HG03060 (cell line): ENCODE measurements around the gene TMEM97.
"Not testable (repeated sequence)": the region's sequence is repeated elsewhere in the genome, so short reads cannot be mapped to it uniquely, and the experiment has no call there.

Experiments
- ATAC-seq: cut with Tn5 transposase; IDR thresholded peaks from one replicate; pipeline ENCODE4 v1.9.1; 2021; ENCODE audit warnings: low read depth, moderate number of reproducible peaks; ENCODE audit not compliant: unreplicated experiment

The TMEM97 gene

DNA sequence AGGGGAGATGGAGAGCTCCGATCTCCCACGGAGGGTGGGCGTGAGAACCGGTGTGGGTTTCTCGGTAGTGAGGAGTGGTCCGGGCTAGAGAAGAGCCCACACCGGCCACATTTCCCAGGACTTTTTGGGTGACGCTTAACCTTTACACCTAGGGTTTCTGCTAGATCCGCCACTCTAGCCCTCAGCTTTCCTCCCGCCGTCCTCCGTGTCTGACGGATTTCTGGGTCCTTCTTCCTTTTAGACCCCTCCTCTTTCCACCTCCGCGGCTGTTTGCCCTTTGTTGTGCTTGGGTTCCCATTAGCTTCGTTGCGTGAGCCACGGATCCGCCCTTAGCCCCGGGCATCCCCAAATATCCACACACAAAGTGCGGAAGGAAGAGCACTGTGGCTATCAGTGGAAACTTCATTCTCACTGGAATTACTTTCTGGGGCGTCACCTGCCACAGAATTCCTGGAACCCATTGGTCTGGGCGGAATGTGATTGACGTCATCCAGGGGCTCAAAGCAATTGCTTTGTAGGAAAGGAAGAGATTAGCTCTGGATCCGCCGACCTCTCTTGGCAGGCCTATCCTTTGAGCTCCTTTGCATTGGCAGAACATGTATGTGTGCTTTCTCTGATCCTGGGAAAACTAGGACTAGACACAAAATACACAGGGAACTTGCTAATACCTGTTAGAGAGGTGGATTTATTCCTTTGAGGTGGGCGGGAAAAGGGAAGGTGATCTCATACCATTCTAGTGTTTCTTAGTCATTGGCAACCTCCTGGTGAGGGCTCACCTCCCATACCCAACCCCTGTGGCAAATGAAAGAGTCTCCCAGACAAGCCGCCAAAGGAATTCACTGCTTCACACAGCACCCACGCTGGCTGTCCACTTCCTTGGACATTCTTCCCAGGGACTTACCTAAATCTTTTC lies 17.2 kb downstream of the TMEM97 start:
- ATAC-seq = no peak

GRCh38 chr17:28338056-28338768 lies 19.2 kb downstream of the TMEM97 start:
- ATAC-seq = no peak

- ATAC-seq = not testable (repeated sequence)
Observed at GRCh38 chr17:28338769-28339212, 19.8 kb downstream of the TMEM97 start.

GRCh38 chr17:28339431-28339830 lies 20.4 kb downstream of the TMEM97 start:
- ATAC-seq = no peak

DNA sequence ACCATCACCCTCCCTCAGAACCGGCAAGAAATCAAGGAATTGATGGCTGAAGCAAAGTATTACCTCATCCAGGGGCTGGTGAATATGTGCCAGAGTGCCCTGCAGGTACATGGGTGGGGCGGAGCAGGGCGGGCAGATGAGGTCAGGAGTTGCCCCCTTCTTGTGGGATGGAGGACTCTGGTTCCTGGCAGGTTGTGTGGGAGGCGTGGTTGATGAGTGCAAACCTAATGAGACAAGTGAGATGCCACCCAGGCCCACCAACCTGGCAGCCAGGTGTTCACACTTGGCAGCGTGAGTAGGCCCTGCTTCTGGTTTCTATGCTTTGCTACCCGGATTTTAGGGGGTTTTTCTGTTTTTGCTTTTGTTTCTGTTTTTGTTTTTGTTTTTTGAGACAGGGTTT lies 21.4 kb downstream of the TMEM97 start:
- ATAC-seq = no peak

DNA sequence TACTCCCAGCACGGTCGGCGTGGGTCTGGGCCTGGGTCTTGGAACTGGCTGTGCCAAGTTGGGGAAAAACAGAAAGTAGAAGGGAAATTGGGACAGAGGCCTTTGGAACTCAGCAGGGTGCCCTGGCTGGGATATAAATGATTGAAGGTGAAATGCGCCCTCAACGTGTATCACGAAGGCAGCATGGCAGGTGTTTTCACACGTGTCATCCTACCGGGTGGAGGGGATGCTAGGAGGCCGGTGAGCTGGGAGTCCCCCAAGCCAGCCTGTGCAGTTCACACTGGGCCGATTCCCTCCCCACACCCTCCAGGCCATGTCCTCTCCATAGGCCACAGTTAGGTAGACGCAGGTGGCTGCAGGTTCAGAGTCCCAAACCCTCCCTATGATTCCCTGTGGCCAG lies 22.5 kb downstream of the TMEM97 start:
- no peak for ATAC-seq

- ATAC-seq = no peak
Observed at GRCh38 chr17:28342313-28342712, 23.3 kb downstream of the TMEM97 start.

DNA sequence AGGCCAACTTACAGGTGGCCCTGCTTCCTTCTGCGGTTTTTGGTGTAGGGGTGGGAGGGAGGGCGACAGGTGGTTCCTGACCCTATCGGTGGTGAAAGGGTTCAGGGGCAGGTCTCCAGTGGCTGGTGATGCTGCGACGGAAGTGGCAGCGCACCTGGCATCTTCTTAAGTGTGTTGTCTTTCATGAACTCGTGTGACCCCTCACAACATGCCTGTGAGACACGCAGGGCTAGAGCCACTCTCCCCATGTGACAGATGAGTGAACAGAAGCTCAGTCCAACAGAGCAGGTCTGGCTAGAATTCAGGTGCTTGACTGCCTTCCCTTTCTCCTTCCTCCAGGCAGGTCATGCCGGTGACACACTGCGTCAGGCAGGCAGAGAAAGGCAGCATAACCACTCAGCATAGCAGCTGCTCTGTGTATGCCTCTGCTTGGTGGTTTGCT lies 24.5 kb downstream of the TMEM97 start:
- no peak for ATAC-seq

GRCh38 chr17:28344011-28344410 lies 25.0 kb downstream of the TMEM97 start:
- ATAC-seq = no peak

- ATAC-seq = no peak
Observed at GRCh38 chr17:28344435-28344901, 25.5 kb downstream of the TMEM97 start.

DNA sequence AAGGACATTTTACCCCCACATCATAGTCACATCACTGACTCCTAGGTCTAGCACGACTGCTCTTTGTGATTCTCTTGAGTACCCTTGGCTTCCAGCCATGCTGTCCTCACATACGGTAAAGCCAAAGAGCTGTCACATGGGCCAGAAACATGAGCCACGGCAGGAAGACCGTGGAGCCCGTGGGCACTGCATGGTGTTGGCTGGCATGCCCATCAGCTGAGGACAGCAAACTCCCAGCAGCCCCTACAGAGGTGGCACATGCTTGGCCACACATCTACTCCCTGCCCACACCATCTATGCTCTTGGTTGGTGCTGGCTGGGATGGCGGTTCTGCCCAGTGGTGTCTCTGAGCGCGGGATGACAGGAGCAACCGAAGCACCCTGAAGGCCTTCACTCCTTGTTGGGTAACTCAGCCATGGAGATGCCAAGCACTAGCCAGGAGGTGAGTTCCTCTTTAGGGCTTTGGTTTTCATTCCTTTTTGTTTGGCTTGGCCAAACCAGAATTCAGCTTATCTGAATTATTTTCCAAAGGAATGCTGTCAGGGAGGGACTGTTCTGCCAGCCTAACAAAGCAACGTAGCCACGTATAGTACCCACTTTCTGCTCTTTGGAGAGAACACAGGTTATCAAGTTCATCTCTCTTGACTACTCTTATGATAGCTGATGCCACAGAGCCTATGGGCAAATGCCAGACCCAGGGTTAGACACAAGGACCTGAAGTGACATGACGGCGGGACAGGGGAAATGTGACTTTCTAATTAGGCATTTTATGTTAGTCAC lies 26.6 kb downstream of the TMEM97 start:
- no peak for ATAC-seq

GRCh38 chr17:28346199-28346580 lies 27.2 kb downstream of the TMEM97 start:
- ATAC-seq = no peak

DNA sequence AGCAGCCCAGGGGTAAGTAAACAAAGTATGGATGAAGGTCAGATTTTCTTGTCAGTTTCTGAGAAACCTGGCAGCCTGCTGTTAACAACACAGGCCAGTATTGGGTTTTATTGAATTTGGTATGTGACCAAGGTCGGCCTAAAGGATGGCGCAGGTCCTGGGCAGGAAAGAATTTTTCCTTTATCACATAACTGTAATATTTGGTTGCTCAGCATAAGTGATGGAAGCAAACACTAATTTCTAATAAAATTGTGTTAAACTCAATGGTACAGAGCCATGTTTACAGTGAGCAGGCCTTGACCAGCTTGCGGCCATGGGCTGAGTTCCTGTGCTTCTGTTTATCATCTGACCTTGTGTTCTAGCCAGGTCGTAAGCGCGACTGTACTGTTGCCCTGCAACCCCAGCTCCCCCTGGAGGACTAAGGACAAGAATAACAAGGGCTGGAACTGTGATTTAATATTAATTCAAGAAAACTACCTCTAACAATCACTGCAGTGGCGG lies 27.8 kb downstream of the TMEM97 start:
- ATAC-seq = no peak

DNA sequence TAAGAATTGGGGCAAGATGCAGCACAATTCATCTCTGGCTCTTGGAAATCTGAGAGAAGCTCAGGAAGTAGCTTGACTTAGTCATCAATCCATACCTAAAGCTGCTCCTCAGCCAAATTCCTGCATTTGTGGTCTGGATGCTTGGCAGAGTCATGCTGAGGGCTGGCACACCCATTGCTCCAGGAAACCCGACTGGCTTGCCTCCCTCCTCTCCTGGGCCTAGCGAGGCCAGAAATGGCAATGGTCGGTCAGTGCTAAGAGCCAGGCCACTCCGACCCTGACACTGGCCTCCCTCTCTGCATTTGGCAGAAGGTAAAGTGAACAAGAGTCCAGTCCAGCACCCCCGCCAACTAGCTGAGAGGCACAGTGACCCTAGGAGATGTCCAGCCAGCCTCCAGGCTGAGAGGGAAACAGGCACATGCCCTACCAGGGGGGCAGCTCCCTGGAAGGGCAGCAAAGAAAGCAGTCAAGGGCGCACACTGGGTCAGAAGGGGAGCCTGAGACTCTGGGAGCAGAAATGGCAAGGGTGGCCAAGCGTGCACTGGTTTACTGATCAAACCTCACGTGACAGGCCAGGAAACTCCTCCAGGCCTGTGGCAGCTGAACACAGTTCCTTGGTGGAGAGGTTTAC lies 28.4 kb downstream of the TMEM97 start:
- ATAC-seq = no peak

- no peak for ATAC-seq
Observed at GRCh38 chr17:28348979-28349378, 30.0 kb downstream of the TMEM97 start.

GRCh38 chr17:28350271-28350670 lies 31.3 kb downstream of the TMEM97 start:
- no peak for ATAC-seq

DNA sequence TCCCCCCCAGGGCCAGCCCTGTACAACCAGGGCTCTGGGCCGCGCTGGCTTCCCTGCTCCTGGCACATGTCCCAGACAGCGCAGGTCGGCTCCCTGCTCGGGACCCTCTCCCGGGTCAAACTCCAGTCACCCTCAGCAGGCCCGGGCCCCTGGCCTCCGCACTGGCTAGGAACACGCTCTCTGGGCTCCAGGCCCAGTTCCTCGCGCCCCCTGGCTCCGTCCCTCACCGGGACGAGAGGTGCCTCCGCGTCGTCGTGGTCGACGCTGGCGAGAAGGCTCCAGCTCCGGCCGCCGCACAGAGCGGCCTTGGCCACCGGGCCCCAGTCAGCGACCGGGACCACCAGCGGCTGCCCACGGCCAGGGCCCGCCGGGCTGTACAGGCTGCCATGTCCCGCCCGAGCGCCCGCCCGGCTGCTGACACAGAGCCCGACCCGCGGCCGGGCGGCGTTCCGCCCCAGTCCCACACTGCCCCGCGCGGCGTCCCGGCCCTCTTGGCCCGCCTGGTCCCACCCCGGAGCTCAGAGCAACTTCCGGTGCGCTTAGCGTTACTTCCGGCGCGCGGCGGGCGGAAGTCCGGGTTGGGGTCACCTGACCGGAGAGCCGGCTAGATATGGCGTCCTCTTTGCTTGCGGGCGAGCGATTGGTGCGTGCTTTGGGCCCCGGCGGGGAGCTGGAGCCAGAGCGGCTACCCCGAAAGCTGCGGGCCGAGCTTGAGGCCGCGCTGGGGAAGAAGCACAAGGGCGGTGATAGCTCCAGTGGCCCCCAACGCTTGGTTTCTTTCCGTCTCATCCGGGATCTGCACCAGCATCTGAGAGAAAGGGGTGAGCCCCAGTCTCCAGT lies 38.3 kb downstream of the TMEM97 start, which contains the start of gene POLDIP2:
POLDIP2 (minus strand) TSS at position 467 of the 840 bp plus-strand sequence; CDS start at position 388, 79 bp downstream.
- peak; percentile 70 for ATAC-seq

DNA sequence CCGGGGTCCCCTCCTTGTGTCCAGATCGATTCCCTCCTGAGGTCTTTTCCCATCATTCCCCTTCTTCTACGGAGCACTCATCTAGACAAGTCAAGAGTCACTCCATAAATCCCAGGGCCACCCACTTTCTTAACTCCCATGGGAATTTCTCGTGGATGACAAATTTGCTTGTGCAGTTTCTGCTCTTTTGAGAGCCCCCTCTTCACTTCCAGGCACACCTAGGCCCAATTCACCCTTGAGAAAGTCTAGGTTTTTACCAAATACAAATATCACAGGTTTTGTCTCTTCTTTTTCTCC lies 38.8 kb downstream of the TMEM97 start:
- no peak for ATAC-seq

- no peak for ATAC-seq
Observed at GRCh38 chr17:28363186-28363585, 44.2 kb downstream of the TMEM97 start.
